GM18873 (cell line): ENCODE results near the gene TEC.
"Not testable (repeated sequence)": the region's sequence is repeated elsewhere in the genome, so short reads cannot be mapped to it uniquely, and the experiment has no call there.

Source experiments
- ATAC-seq: cut with Tn5 transposase; IDR thresholded peaks from one replicate; pipeline ENCODE4 v1.9.1; 2021; ENCODE audit warnings: mild to moderate bottlenecking, moderate library complexity, moderate number of reproducible peaks; ENCODE audit not compliant: unreplicated experiment, low FRiP score

TEC gene

DNA sequence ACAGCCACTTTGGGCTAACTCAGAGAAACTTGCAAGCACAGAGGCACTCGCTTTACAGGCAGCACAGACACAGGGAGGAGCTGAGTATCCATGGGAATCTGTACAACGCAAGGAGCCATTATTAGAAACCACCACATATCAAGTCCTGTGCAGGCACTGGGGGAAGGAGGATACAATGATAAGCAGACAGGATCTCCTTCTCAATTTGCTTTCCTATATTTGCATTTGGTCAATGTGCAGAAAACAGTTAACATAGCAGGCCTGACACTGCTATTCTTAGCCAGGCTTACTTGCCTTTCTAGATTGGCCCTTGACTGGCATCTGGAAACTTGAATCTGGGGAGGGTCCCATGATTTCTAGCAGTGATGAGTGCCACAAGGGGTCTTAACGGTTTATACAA is 65.8 kb downstream of the TEC start:
- ATAC-seq, result peak; percentile 40

GRCh38 chr4:48197643-48198237 is 71.9 kb downstream of the TEC start:
- ATAC-seq, result no peak

DNA sequence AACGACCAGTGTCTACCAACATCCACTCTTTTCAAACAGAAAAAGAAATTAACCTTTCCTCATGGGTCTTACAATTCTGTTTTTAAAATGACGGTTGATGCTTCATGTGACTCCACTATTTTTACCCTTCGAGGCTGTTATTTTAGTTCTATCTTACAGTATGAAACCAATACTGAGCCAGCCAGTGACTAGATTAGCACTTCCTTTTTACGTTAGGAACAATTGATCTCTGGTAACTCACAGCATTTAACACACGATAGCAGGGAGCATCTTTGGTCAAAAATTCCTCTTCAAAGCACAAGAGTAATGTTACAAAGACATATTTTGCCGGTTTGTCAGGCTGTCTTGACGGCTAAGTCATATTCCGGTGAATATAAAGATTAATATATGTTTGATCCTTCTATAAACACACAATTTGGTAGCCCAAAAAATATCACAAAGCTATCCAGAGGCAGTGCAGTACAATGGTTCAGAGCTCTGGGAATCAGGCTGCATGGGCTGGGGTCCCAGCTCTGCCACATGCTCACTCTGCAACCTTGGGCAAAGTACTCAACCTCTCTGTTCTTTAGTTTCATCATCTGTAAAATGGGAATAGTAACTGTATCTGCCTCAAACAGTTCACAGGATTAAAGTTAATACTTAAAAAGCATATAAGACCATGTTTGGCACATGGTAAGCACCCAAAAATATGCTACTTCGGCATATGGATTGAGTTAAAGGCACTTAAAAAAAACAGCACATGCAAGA is 72.7 kb downstream of the TEC start:
- ATAC-seq, result peak; percentile 74

GRCh38 chr4:48195853-48196252 is 73.8 kb downstream of the TEC start:
- no peak for ATAC-seq

DNA sequence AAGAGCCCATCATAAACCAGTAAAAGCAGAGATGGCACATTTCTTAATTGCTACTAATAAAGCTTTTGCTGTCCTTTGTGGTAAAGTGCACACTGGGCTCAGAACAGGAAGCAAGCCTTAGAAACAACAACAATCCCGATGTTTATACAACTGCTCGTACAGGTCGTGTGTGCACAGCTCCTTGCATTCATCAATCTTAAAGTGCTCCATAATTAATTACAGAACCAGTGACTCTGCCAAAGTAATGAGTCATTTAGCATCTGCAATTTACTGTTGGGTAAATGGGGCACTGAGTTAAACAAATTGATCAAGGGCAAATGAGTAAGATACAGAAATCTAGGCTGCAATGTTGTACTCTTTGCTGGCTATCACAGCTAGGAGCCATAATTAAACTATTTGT is 74.3 kb downstream of the TEC start:
- ATAC-seq, result no peak

- no peak for ATAC-seq
These were observed 74.7 kb downstream of the TEC start for GRCh38 chr4:48194971-48195370.

DNA sequence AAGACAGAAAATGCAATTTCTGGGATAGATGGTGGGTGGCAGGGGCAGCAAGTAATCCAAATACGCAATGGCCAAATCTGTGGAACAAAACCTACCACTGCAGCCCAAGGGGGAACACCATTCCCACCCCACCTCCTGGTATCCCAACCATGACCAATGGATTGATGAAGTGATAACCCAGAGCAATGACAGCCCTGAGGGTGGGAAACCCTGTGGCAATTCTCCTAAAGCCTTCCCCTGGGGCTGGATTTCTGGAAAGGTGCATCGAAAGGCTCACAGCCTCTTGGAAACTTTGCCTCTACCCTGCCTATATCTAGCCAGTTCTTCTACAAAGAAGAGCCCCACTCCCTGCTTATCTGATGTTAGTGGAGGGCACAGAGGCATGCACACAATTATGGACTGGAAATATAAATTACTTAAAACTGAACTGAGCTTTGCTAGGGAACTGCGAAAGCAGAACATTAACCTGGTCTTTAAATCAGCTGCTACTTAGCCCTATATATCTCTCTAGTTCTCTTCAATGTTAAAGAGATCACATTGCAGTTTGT is 75.6 kb downstream of the TEC start:
- no peak for ATAC-seq

DNA sequence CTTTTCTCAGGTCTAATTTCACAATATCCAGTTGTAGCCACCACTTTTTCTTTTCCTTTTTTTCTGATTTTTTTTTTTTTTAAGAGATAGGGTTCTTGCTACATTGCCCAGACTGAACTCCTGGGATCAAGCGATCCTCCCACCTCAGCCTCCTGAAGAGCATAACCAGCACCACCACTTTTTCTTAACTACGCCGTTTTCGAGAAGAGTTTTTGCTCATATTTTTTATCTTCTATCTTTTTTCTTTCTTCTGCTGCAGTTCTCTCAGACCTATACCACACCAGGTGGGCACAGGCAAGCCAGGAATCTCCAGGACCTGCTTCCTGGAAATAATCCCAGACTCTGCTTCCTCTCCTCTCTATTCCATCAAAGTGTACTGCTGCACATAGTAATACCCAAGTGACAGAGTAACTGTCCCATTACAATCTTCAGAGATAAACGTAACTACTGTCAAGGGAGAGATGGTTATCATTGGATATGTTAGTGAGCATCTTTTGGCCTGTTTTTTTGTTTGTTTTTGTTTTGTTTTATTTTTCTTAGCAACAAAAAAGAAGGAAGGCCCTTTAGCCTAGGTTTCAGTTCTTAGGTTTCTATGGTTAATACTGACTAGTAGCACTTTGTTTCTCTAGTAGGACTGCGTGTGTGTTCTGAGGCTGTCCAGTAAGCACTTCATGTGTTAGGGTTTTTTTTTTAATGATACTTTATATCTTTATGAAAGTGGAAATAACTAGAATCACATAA is 76.4 kb downstream of the TEC start:
- no peak for ATAC-seq

DNA sequence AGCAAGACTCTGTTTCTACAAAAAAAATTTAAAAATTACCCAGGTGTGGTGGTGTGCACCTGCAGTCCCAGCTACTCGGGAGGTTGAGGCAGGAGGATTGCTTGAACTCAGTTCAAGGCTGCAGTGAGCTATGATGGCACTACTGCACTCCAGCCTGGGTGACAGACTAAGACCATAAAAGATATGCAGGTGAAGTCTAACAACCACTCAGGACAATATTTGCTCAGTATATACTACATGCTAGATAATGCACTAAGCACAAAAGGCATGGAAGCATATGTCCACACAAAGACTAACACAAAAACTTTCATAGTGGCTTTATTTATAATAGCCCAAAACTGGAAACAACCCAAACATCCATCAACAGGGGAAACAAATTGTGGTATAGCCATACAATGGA is 77.9 kb downstream of the TEC start:
- no peak for ATAC-seq

DNA sequence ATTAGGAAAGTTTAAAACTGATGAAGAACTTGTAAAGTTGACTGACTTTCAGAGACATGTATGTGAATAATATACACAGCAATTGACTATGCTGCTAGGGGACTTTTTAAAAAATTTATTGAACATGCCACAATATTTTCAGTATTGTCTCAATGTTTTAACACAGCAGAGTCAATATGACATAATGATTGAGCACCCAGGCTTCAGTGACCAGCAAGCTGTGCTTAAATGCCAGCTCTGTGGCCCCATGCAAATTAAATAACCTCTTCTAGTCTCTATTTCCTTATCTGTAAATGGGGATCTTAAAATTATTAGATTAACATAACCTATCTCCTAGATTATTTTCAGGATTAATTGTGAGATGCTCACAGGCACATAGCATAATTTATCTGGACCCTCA is 78.8 kb downstream of the TEC start:
- ATAC-seq, result peak; percentile 41

GRCh38 chr4:48189731-48190130 is 79.9 kb downstream of the TEC start:
- ATAC-seq, result no peak

DNA sequence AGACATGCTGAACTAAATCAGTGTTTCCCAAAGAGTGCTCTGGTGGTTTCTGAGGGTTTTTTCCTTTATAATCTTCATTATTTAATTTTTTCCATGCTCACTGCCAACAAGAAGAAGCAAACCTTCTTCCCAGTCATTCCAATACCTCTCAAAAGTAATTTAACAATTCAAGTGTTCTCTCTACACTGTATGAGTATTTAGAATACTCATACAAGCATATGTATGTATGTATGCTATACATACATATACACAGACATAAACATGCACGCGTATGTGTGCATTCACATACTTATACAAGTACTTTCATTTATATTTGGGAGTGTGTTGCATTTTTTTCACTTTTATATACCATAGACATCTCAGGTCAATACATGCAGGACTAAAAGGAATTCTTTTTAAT is 81.2 kb downstream of the TEC start:
- no peak for ATAC-seq

DNA sequence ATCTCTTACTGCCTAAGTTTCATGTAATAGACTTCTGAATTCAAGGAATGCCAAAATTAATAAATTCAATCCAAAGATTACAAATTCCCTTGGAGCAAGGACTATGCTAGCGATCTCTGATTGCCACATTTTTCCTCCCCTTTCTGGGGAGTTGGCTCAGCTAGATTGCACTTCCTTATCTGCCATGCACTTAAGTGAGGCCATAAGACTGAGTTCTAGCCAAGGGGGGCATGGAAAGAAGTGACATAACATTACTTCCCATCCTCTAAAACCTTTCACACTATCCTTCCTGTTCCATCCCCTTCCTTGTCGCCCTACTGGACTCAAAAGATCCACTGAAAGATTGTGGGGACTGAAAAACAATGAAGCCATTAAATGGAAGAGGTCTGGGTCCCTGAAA is 81.8 kb downstream of the TEC start:
- no peak for ATAC-seq

DNA sequence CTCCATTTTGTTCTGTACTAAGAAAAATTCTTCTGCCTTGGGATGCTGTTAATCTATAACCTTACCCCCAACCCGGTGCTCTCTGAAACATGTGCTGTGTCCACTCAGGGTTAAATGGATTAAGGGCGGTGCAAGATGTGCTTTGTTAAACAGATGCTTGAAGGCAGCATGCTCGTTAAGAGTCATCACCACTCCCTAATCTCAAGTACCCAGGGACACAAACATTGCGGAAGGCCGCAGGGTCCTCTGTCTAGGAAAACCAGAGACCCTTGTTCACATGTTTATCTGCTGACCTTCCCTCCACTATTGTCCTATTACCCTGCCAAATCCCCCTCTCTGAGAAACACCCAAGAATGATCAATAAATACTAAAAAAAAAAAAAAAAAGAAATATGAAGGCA is 82.6 kb downstream of the TEC start:
- not testable (repeated sequence) for ATAC-seq

- not testable (repeated sequence) for ATAC-seq
These were observed 83.2 kb downstream of the TEC start for GRCh38 chr4:48186394-48186793.

- ATAC-seq, result no peak
These were observed 84.8 kb downstream of the TEC start for GRCh38 chr4:48184882-48185281.

GRCh38 chr4:48180234-48180633 is 89.4 kb downstream of the TEC start:
- ATAC-seq, result no peak

- no peak for ATAC-seq
These were observed 90.7 kb downstream of the TEC start for GRCh38 chr4:48178931-48179330.

GRCh38 chr4:48175806-48176205 is 93.8 kb downstream of the TEC start:
- ATAC-seq, result no peak

- no peak for ATAC-seq
These were observed 94.3 kb downstream of the TEC start for GRCh38 chr4:48175328-48175727.
